Retinal pigment epithelial cell (primary cell): ENCODE data around the gene CCDC70.
"Not testable (repeated sequence)": the region's sequence is repeated elsewhere in the genome, so short reads cannot be mapped to it uniquely, and the experiment has no call there.

Experiments
- DNase-seq: peaks from one replicate; pipeline ENCODE4 v3.0.0-alpha.2; 2010; ENCODE audit warnings: low read depth
- H3K4me3 ChIP-seq: 2 replicates; pipeline ENCODE4 v1.5.1; 2011; ENCODE audit warnings: mild to moderate bottlenecking, low read length, control low read depth, moderate library complexity
- CTCF ChIP-seq: conservative IDR thresholded peaks from 2 replicates; pipeline ENCODE4 v1.5.1; 2011; ENCODE audit warnings: low read depth, low read length, control low read depth, inconsistent platforms

Gene CCDC70

GRCh38 chr13:51907040-51907732 lies 45.4 kb downstream of the CCDC70 start:
- no peak overlapping the region for H3K4me3 ChIP-seq
- no peak for DNase-seq
- no peak for TF ChIP-seq CTCF

GRCh38 chr13:51909265-51909664 lies 47.5 kb downstream of the CCDC70 start:
- not testable (repeated sequence) for DNase-seq, H3K4me3 ChIP-seq

- H3K4me3 ChIP-seq: no peak overlapping the region
- no peak for TF ChIP-seq CTCF
- DNase-seq: no peak
These were observed 48.7 kb downstream of the CCDC70 start for GRCh38 chr13:51910508-51910907.

GRCh38 chr13:51912091-51912490 lies 50.3 kb downstream of the CCDC70 start:
- H3K4me3 ChIP-seq: no peak overlapping the region
- DNase-seq: no peak
- TF ChIP-seq CTCF: peak; percentile 36

GRCh38 chr13:51912511-51913225 lies 50.9 kb downstream of the CCDC70 start:
- H3K4me3 ChIP-seq: no peak overlapping the region
- no peak for TF ChIP-seq CTCF
- DNase-seq: no peak

GRCh38 chr13:51913421-51914136 lies 51.8 kb downstream of the CCDC70 start:
- peak; percentile 13 for TF ChIP-seq CTCF
- no peak overlapping the region for H3K4me3 ChIP-seq
- DNase-seq: no peak

GRCh38 chr13:51914137-51914493 lies 52.3 kb downstream of the CCDC70 start:
- no peak for TF ChIP-seq CTCF
- DNase-seq: no peak
- no peak overlapping the region for H3K4me3 ChIP-seq
